NCI-H146 treated with DMSO at 0.1 percent for 48 hours (cell line): ENCODE measurements around the gene ADAMTS15.

ENCODE experiments used
- DNase-seq: peaks from one replicate; lab custom pipeline; 2025; ENCODE audit not compliant: unreplicated experiment; lab: John Stamatoyannopoulos, UW

ADAMTS15 gene

DNA sequence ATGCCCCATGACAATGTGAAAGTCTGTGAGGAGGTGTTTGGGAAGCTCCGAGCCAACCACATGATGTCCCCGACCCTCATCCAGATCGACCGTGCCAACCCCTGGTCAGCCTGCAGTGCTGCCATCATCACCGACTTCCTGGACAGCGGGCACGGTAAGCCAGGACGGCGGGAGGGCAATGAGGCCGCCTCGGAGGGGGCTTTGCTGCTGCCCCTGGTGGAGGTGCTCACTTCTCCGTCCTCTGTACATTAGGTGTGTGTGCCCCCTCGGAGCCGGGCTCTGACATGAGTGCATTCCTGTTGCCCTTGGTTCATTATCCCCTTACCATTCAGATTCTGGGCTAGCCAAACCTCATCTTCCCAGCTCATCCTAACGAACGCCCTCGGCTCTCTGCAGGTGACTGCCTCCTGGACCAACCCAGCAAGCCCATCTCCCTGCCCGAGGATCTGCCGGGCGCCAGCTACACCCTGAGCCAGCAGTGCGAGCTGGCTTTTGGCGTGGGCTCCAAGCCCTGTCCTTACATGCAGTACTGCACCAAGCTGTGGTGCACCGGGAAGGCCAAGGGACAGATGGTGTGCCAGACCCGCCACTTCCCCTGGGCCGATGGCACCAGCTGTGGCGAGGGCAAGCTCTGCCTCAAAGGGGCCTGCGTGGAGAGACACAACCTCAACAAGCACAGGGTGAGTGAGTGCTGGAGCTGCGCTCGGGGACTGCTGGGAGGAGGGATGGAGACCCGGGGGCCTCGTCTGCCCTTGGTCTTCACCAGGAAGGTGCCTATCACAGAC lies 13.8 kb downstream of the ADAMTS15 start:
- no peak for DNase-seq

DNA sequence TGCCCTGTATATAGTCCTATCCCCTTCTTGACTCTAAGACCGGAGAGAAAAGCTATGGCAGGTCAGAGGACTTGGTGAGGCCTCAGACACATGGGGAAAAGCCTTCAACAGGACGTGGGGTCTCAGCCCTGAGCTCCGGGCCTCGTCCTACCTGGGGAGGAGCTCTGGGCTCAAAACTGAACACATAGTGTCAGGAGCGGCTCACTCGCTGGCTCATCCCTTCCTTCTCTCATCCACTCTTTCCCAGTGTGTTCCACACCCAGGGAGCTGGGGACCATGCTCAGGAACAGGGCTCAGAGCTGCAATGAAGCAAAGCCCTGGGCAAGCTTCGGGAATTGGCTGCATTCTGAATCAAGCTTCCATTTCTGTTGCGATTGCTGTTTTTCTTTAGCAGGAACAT lies 14.5 kb downstream of the ADAMTS15 start:
- no peak for DNase-seq

DNA sequence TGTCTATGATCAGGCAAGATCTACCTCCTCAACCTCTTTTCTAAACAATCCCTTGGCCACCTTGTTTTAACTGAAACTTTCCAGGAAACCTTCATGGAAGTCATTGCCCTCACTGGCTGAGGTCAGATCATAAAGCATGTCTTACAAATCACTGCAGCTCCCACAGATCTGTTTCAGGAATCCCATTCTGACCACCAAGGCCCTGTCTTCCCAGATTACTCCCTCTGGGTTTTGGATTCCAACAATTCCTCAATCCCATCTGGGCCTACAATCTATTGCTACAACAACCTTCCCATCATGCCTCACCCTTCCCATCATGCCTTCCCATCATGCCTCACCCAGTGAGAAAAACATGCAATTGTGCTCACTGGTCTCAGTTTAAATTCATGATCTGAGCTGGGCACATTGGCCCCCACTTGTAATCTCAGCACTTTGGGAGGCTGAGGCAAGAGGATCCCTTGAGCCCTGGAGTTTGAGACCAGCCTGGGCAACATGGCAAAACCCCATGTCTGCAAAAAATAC lies 15.9 kb downstream of the ADAMTS15 start:
- no peak for DNase-seq

DNA sequence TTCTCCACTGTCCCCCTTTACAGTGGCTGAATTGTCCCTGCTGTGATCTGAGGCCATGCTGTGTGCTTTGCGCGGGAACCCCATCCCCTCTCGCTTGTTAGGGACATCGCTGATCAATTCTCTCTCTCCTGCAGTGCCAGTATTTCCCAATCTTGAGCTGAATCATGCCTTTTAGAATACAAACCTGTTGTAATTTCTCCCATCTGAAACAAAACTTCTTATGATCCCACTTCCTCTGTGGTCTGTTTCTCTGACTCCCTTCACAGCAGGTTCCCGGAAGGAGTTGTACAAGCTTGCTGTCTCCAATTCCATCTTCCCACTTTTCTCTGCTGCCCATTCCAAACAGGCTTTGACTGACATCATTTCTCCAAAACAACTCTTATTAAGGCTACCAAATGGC lies 16.8 kb downstream of the ADAMTS15 start:
- DNase-seq, result no peak

DNA sequence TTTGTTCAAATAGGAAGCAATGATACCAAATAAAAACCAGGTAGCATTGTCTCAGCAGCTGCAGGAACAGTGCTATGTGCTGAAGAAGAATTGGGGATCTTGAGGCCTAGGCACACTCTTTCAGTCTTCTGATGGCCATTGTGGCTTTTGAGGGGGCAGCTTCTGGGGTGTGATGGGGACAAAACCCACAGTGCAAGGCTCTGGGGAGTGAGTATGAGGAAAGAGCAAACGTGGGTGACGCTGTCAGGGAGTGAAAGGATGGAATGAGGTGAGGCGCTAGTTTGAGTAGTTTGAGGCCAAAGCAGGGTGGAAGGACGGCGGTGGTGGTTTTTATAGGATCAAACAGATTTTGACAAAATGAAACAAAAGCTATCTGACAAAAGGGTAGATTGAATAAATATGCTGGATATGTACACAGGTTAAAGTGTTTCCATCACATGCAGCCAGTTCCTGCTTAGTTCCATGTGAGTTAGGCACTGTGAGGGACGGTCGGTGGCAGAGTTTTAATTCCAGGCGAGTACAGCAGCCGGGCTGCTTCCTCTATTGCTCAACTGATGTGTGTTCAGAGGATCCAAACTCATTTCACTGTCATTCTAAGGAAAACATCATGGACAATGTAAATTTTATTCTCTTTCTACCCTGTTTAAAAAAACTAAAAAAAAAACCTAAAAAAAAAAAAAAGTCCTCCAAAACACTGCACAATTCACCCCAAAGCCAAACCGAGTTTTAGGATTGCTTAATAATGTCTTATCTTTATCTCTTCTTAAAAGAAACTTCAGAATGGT lies 18.9 kb downstream of the ADAMTS15 start:
- no peak for DNase-seq

DNA sequence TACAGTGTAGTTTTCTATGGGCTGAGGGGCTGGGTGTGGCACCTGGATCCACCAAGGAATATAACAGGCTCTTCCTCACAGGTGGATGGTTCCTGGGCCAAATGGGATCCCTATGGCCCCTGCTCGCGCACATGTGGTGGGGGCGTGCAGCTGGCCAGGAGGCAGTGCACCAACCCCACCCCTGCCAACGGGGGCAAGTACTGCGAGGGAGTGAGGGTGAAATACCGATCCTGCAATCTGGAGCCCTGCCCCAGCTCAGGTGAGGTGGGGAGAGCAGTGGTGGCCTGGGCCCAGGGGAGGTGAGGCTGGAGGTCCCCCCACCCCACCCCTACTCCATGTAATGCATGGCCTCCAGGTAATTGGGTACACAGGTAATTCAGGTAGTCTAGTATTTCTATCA lies 20.7 kb downstream of the ADAMTS15 start:
- DNase-seq, result no peak

DNA sequence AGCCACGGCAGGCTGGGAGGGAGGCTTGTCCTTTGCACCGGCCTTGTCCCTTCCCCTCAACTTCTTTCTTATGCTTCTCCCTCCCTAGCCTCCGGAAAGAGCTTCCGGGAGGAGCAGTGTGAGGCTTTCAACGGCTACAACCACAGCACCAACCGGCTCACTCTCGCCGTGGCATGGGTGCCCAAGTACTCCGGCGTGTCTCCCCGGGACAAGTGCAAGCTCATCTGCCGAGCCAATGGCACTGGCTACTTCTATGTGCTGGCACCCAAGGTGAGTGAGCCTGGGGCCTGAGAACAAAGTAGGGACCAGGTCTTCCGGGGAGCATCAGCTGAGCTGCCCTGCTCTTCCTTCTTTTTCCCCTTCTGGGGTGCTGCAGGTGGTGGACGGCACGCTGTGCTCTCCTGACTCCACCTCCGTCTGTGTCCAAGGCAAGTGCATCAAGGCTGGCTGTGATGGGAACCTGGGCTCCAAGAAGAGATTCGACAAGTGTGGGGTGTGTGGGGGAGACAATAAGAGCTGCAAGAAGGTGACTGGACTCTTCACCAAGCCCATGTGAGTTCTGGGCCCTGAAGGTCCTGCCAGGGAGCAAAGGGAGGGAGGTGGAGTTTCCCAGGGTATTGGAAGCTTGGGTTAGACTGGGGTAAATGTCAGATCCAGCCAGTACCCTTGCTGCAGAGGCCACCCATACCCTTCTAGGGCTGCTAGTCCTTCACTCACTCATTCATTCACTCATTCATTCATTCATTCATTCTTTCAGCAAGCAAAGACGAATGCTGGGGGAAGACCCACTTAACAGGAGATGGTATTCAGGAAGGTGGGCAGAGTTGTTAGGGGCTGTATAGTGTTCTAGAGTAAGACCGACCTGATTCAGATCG lies 22.6 kb downstream of the ADAMTS15 start:
- DNase-seq, result no peak

DNA sequence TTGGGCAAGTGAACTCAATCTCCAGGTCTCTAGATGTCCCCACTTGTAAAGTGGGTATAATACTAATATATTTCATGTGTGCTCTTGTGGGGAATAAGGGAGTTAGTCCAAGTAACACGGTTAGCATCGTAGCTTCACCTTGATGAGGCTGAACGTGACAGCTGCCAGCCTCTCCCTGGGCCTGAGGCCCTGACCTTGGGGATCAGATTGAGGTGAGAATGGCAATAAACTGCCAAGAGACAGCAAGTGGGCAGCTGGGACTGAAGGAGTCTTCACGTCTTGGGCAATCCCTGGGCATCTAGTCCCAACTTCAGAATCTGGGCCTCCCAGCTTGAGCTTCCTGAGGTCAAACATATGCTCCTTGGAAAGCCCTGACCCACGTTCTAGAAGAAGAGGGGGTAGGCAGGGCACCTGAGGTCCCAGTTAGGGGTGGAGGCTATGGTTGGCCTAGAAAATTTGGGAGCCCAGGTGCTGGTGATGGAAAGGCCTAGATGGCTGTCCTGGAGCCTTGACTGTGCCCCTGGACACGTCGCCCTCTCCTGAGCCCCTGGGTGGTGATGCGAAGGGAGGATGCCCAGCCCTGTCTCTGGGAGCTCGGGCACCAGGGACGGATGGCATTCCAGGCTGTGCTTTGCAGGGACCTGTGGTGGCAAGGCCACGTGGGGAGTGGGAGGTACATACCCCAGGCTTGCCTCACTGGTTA lies 23.4 kb downstream of the ADAMTS15 start:
- DNase-seq, result no peak

DNA sequence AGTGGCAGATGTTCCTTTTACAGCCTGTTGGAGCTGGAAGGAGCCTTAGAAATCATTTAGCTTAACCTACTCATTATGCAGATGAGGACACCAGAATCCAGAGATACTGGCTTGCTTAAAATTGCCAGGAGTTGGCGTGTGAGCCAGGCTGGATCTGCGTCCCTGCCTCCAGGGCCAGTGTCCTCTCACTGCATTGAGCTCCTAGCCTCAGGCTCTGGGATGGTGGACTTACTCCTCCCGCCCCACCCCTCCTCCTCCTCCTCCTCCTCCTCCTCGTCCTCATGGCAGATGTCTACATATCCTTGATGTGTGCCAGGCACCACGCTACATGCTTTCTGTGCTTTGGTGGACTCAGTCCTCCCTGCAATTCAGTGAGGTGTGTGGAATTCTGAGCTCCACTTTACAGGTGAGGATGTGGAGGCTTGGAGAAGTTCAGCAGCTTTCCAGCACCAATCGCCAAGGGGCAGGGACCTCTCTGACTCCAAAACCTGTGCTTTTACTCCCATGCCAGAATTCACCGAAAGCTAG lies 24.1 kb downstream of the ADAMTS15 start:
- no peak for DNase-seq

DNA sequence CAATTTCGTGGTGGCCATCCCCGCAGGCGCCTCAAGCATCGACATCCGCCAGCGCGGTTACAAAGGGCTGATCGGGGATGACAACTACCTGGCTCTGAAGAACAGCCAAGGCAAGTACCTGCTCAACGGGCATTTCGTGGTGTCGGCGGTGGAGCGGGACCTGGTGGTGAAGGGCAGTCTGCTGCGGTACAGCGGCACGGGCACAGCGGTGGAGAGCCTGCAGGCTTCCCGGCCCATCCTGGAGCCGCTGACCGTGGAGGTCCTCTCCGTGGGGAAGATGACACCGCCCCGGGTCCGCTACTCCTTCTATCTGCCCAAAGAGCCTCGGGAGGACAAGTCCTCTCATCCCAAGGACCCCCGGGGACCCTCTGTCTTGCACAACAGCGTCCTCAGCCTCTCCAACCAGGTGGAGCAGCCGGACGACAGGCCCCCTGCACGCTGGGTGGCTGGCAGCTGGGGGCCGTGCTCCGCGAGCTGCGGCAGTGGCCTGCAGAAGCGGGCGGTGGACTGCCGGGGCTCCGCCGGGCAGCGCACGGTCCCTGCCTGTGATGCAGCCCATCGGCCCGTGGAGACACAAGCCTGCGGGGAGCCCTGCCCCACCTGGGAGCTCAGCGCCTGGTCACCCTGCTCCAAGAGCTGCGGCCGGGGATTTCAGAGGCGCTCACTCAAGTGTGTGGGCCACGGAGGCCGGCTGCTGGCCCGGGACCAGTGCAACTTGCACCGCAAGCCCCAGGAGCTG lies 24.8 kb downstream of the ADAMTS15 start:
- no peak for DNase-seq

DNA sequence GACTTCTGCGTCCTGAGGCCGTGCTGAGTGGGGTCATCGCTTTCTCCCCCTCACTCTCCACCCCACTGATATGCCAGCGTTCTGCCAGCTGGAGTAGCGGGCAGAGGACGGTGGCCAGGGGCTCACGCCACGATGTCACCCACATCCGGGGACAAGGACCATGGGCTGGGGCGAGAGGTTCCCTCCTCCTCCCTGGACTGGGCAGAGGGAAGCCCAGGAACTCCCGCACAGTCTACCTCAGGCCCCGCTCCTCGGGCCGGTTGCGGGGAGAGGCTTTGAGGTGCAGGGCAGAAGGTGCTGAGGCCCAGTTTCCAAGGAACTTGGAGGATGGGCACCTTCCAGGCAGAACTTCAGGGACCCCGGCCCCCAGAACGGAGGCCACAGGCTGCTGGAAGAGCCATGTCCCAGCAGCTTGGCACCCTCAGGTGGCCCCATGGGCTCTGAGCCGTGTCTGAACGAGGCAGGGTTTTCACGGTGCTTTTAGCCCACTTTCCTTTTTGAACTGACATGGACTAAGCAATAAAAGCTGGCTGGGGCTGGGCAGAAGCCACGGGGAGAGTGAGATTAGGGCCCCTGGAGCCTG lies 25.4 kb downstream of the ADAMTS15 start:
- DNase-seq, result no peak

DNA sequence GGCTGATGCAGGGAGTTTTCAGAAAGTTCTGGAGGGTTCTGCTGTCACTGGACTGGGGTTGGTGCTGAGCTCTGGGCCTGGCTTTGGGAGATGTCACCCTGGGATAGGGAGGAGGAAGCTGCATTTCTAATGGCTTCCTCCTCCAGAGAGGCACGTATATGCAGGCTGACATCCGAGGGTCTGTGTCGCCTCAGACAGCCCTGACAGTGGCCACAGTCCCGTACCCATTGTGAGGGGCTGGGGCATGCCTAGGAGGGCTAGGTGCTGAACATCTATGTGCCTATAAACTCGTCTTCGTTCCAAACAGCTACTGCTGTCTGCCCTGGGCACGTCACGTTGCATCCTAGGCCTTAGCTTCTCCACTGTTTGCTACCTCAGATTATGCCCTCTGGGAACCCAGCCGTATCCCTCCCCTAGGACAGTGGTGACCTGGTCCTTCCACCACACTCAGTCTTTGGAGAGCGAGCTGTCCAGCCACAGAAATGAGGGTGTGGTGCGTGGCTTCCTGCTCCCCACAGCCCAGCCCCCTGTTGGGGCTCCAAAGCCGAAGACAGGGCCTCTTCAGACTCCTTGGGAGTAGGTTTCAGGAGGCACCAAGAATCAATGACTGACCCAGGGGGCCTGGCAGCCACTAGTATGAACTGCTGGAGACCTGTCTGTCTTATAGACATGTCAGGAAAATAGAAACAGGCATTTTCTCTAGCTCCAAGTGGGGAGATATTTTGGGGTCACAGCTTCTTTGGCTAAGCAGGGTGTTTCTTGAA lies 26.4 kb downstream of the ADAMTS15 start:
- no peak for DNase-seq

DNA sequence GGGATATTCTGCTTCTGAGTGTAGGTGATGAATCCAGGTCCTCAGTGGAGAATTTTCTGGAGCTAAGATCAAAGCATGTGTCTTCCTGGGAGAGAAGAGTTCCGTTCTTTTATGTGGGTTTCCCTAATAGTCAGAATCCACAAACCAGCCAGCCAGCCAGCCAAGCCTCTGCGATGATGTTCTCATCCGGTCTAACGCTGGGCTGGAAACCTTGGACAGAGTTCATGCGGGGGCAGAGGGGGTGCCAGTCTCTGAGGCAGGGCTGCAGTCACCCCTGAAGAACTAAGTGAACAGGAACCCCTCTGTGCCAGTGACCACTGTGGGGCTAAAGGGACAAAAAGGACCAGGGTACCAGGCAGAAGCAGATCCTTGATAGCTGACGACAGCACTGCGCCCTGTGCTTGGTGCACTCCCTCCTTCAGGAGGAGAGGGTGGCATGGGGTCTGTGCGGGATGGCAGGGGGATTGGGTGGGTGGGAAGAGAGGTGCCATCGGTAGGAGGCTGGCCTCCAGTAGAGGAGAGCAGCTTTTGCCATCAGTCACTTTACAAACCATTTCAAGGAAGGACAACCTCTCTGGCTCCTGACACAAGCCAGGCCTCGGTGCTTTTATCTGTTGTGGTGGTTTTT lies 27.1 kb downstream of the ADAMTS15 start:
- DNase-seq, result no peak

DNA sequence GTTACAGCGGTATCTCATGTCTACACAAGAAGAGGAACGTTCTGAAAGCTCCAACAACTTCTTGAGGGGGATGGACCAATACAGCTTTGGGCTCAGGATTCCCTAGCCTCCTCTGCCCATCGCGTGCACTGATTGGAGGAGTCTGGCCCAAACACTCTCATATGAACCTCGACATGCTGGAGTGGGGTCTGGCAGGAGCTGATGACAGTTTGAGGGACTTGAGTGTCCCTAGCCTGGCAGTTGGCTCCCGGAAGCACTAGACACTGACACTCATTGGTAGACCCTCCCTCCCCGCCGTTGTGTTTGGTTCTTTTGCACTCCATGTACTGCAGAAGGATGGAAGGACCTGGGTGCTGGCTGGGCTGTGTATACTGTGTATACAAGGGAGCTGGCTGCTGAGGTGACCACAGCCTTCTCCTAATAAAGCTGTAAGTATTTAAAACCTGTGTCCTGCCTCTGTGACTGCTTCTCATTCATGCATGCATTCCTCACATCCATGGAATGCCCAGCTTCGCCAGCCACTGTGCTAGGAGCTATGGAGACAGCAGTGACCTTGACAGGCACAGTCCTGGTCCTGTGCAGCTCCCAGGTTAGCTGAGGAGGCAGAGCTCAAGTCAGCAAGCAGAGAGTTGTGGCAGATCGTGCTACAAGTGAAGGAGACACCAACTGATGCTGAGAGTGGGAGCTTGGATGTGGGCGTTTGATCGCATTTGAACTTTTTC lies 27.9 kb downstream of the ADAMTS15 start:
- DNase-seq, result no peak

DNA sequence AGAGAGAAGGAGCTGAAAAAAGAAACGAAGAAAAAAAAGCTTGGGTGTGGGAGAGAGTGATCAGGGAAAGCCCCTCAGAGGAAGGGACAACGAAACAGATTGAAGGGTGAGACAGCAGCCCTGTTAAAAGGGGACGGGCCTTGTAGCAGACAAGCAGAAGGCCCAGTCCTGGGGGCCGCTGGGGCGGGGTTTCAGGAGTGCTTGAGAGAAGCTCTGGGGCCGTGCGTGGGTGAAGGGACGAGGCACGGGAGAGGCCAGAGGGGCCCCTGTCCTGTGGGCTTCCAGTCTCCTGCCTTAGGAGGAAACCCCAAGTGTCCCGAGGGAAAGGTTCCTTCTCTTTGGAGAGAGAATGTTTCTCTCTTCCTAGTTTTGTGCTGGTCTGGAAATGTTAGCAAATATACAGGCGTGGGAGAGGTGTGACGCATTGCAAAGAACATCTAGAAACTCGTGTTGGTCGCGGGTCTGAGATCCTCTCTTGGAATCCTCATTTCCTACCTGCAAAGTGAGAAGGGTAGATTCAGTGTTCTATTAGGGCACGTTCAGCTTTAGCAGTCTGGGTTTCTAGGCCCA lies 28.6 kb downstream of the ADAMTS15 start:
- DNase-seq, result no peak

DNA sequence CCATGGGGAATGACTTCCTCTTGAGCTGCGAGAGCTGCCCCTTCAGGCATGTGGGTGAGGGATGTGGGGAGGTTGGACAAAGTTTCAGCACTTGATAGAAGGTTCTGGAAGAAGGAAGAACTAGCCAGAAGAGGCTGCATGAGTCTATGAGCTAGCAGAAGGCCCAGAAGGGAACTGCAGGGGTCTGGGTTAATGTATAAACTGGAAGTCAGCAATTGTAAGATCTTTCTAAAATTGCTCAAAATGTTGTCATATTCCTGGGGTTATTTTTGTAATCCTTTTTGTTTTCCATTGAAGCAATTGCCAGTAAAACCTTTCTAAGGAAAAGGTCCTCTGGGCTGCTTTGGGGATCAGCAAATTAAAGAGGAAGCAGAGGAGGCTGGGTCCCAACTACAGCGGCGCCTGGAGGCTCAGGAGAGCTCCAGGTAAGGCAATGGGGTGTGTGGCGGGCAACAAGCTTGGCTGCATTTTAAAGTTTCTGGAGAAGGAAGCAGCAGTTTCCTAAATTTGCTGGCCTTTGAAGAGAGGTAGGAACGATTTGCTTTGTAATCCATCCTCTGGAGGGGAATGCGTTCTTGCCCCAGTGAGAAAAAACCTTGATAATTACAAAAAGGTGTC lies 29.2 kb downstream of the ADAMTS15 start:
- DNase-seq, result no peak

DNA sequence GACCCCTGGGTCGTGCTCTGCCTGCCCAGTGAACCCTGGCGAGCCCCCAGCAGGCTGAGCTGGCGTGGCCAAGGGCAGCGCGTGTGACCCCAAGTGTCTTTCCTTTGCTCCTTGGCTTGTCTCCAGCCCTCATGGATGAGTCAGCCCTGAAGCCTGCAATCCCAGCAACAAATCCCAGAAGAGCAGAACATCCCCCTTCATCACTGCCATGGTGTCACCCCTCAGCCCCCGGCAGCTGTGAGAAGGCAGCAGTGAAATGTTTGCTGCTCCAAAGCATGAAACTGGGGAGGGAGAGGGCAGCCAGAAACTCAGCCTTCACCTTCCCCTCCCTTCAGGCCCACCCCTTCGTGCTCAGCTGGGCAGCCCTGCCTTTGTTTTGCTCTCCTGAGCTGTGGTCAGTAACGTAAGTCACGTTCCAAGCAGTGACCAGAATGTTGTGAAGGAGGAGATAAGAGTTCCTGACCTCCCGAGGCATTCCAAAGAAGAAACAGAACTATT lies 29.8 kb downstream of the ADAMTS15 start:
- DNase-seq, result no peak
